Glutamatergic neuron (in vitro differentiated cells): ENCODE results near the gene HINT3. TPM values are rescaled to one million over a fixed set of nuclear protein-coding genes. Genes with fewer than 3 reads are reported as not detected.
"Not testable (repeated sequence)": the region's sequence is repeated elsewhere in the genome, so short reads cannot be mapped to it uniquely, and the experiment has no call there.

Experiments used
- DNase-seq: peaks from one replicate; pipeline ENCODE4 v3.0.0; 2022
- H3K27ac Mint-ChIP-seq: one replicate; pipeline ENCODE4 v1.8.0; 2020; ENCODE audit warnings: mild to moderate bottlenecking, mixed read lengths, inconsistent platforms; ENCODE audit not compliant: unreplicated experiment
- H3K27me3 Mint-ChIP-seq: one replicate; pipeline ENCODE4 v1.8.0; 2020; ENCODE audit warnings: mild to moderate bottlenecking, moderate library complexity, mixed read lengths, inconsistent platforms; ENCODE audit not compliant: unreplicated experiment
- H3K36me3 Mint-ChIP-seq: one replicate; pipeline ENCODE4 v1.8.0; 2020; ENCODE audit warnings: mild to moderate bottlenecking, mixed read lengths, inconsistent platforms; ENCODE audit not compliant: unreplicated experiment
- H3K4me1 Mint-ChIP-seq: one replicate; pipeline ENCODE4 v1.8.0; 2020; ENCODE audit warnings: mild to moderate bottlenecking, low read depth, mixed read lengths, inconsistent platforms; ENCODE audit not compliant: unreplicated experiment
- H3K4me3 Mint-ChIP-seq: one replicate; pipeline ENCODE4 v1.8.0; 2020; ENCODE audit warnings: mild to moderate bottlenecking, mixed read lengths, inconsistent platforms; ENCODE audit not compliant: unreplicated experiment
- H3K9me3 Mint-ChIP-seq: one replicate; pipeline ENCODE4 v1.8.0; 2020; ENCODE audit warnings: mild to moderate bottlenecking, moderate library complexity, mixed read lengths, inconsistent platforms; ENCODE audit not compliant: unreplicated experiment
- CTCF ChIP-seq: fragments of 200-600 bp; sonication (generic); IDR thresholded peaks from one replicate; pipeline ENCODE4 v1.5.0; 2021; ENCODE audit not compliant: partially characterized antibody, unreplicated experiment
- total RNA-seq: library from RNA; stranded (reverse); fragmentation: NEBNext Ultra II Directional; extraction: Animal tissue kit (Norgen Biotek cat#: 25700); gene quantifications from one replicate; pipeline ENCODE4 v1.2.1, GENCODE V29; 2021; ENCODE audit not compliant: unreplicated experiment

The HINT3 gene
- total RNA-seq, 1 donor from 2014 or later, result 18.2 TPM

- no peaks in the 10 kb centered on the region for H3K36me3 Mint-ChIP-seq
- H3K9me3 Mint-ChIP-seq, result peaks cover 2% of the 10 kb centered on the region
- H3K27ac Mint-ChIP-seq, result no peak overlapping the region
- H3K4me3 Mint-ChIP-seq, result no peak overlapping the region
- no peak for DNase-seq
- no peaks in the 10 kb centered on the region for H3K4me1 Mint-ChIP-seq
- H3K27me3 Mint-ChIP-seq, result no peaks in the 10 kb centered on the region
- no peak for TF ChIP-seq CTCF
Observed at GRCh38 chr6:126016591-126016990, 60.0 kb downstream of the HINT3 start.

- Mint-ChIP-seq H3K27me3 (no peaks in the 10 kb centered on the region), H3K9me3 (peaks cover under 1% of the 10 kb centered on the region), H3K4me1 (no peaks in the 10 kb centered on the region), H3K4me3 (no peak overlapping the region), H3K36me3 (no peaks in the 10 kb centered on the region), H3K27ac (no peak overlapping the region)
- no peak for TF ChIP-seq CTCF
- no peak for DNase-seq
Observed at GRCh38 chr6:126017668-126018067, 61.1 kb downstream of the HINT3 start.

- Mint-ChIP-seq H3K4me3 (no peak overlapping the region), H3K27me3 (no peaks in the 10 kb centered on the region), H3K27ac (no peak overlapping the region), H3K36me3 (no peaks in the 10 kb centered on the region), H3K4me1 (no peaks in the 10 kb centered on the region), H3K9me3 (no peaks in the 10 kb centered on the region)
- no peak for DNase-seq
- no peak for TF ChIP-seq CTCF
Observed at GRCh38 chr6:126020305-126021050, 63.9 kb downstream of the HINT3 start.

DNA sequence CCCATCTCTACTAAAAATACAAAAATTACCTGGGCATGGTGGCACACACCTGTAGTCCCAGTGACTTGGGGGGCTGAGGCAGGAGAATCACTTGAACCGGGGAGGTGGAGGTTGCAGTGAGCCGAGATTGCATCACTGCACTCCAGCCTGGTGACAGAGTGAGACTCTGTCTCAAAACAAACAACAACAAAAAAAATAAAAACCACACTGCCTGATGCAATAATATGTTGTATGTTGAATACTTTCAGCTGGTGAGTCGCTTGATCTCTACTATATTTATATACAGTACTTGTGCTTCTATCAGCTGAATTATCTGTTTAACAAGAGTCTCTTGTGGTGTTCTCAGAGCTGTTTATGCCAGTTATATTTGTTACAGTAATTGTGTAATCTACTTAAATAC lies 66.9 kb downstream of the HINT3 start:
- not testable (repeated sequence) for H3K27ac Mint-ChIP-seq, H3K27me3 Mint-ChIP-seq, H3K4me1 Mint-ChIP-seq, H3K9me3 Mint-ChIP-seq, DNase-seq, H3K36me3 Mint-ChIP-seq, H3K4me3 Mint-ChIP-seq

DNA sequence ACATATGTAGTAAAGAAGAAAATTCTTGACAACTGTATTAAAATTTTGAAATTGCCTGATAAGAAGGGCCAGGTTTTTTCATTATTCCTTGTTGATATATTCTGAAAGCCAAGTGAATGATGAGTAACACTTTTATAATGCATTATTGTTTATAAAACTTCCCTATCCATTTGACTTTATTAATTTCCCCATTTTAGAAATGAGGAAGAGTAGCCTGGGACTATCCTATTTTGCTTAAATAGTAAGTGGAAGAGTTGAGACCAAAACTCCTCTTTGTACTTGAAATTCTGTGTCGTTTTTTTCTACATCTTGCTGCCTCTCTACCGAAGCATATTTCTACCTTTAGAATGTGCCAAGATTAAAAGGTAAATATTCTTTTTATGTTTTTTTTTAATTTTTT lies 69.4 kb downstream of the HINT3 start:
- H3K9me3 Mint-ChIP-seq, result no peaks in the 10 kb centered on the region
- no peak overlapping the region for H3K27ac Mint-ChIP-seq
- no peak for TF ChIP-seq CTCF
- no peaks in the 10 kb centered on the region for H3K27me3 Mint-ChIP-seq
- no peak overlapping the region for H3K4me3 Mint-ChIP-seq
- H3K36me3 Mint-ChIP-seq, result no peaks in the 10 kb centered on the region
- H3K4me1 Mint-ChIP-seq, result no peaks in the 10 kb centered on the region
- DNase-seq, result no peak
